Right lobe of liver (tissue), 4 donors: ENCODE results near the gene METTL17.

Source experiments
- POLR2A ChIP-seq: fragments of 450-650 bp; IDR thresholded peaks from one replicate; pipeline ENCODE4 v1.6.1; 2017; ENCODE audit warnings: antibody characterized with exemption, mild to moderate bottlenecking
- TF ChIP-seq, protein P1 (sequence below), 4 donors: fragments of 200-600 bp in 3 of 4; fragments of 450-650 bp in 1 of 4; IDR thresholded peaks; one replicate each; pipeline versions ENCODE4 v1.5.1 to v1.8.0; 2016 to 2022; ENCODE audit warnings: antibody characterized with exemption in 4 of 4, mild to moderate bottlenecking in 2 of 4
- donor health status: DM: no; HTN: no; CAD: no.
- donor health status: DM: no; HTN: no; CAD: no.
- donor health status: DM: no; HTN: yes; CAD: no.

DNA sequence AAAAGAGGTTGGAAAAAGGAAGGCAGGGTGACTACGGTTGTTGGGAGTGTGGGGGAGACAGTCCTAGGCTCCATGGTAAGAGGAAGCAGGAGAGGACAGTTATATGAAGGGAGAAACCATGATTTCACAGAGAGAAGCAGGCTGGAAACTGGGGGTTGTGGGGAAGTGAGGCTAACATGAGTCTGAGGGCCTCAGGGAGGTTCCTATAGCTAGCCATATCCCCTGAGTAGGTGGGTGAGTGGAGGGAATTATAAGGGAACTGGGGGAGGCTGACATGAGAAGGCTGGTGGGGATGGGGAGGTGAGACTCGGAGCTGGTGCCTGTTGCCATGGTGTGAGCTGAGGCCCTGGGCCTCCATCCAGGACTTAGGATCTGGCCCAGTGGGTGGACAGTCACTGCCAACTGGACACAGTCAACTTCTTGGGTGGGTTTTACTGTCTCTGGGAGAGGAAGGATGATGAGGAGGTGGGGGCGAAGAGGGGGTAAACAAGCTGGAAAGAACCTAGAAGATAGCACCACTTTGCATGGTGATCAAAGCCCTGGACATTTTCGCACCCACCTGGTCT is 43.4 kb downstream of the METTL17 start:
- TF ChIP-seq, protein P1, sequence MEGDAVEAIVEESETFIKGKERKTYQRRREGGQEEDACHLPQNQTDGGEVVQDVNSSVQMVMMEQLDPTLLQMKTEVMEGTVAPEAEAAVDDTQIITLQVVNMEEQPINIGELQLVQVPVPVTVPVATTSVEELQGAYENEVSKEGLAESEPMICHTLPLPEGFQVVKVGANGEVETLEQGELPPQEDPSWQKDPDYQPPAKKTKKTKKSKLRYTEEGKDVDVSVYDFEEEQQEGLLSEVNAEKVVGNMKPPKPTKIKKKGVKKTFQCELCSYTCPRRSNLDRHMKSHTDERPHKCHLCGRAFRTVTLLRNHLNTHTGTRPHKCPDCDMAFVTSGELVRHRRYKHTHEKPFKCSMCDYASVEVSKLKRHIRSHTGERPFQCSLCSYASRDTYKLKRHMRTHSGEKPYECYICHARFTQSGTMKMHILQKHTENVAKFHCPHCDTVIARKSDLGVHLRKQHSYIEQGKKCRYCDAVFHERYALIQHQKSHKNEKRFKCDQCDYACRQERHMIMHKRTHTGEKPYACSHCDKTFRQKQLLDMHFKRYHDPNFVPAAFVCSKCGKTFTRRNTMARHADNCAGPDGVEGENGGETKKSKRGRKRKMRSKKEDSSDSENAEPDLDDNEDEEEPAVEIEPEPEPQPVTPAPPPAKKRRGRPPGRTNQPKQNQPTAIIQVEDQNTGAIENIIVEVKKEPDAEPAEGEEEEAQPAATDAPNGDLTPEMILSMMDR (IDR thresholded peaks at IDR 0.05) = no peak
- TF ChIP-seq POLR2A = no peak
